Testis (tissue), 2 donors: ENCODE results near the gene ENDOV.

Experiments
- POLR2A ChIP-seq: fragments of 450-650 bp; IDR thresholded peaks from one replicate; pipeline ENCODE4 v1.6.1; 2017; ENCODE audit warnings: antibody characterized with exemption, mild to moderate bottlenecking, moderate library complexity
- TF ChIP-seq, protein P1 (sequence below), 3 experiments: fragments of 450-650 bp in 2 of 3; fragments of 200-600 bp in 1 of 3; sonication (generic) in 1 of 3; IDR thresholded peaks; one replicate each; pipeline ENCODE4 v1.5.1; 2016 to 2019; ENCODE audit warnings: antibody characterized with exemption in 3 of 3, mild to moderate bottlenecking in 2 of 3, moderate library complexity in 1 of 3

DNA sequence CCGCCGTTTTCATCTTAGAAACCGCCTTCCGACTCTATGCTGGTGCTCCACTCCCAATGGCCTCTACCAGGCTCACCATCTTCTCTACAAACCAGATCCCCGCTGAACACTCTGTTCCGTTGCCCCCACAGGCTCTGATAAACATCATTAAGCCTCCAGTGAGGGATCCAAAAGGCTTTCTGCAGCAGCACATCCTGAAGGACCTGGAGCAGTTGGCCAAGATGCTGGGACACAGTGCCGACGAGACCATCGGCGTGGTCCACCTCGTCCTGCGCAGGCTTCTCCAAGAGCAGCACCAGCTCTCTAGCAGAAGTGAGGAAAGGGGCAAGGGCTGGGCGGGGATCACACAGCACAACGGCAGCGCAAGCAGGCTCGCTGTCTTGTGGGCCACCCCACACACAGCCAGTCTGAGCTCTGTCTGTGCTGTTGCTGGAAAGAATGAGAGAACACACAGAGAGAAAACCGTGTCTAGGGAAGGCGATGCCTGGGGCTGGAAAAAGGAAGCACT lies 33.5 kb upstream of the ENDOV start:
- TF ChIP-seq, protein P1, sequence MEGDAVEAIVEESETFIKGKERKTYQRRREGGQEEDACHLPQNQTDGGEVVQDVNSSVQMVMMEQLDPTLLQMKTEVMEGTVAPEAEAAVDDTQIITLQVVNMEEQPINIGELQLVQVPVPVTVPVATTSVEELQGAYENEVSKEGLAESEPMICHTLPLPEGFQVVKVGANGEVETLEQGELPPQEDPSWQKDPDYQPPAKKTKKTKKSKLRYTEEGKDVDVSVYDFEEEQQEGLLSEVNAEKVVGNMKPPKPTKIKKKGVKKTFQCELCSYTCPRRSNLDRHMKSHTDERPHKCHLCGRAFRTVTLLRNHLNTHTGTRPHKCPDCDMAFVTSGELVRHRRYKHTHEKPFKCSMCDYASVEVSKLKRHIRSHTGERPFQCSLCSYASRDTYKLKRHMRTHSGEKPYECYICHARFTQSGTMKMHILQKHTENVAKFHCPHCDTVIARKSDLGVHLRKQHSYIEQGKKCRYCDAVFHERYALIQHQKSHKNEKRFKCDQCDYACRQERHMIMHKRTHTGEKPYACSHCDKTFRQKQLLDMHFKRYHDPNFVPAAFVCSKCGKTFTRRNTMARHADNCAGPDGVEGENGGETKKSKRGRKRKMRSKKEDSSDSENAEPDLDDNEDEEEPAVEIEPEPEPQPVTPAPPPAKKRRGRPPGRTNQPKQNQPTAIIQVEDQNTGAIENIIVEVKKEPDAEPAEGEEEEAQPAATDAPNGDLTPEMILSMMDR (IDR thresholded peaks at IDR 0.05), result no peak
- TF ChIP-seq POLR2A, result no peak
